Renal pelvis (tissue), 4 donors: ENCODE results near the gene CFAP410. TPM values are rescaled to one million over a fixed set of nuclear protein-coding genes. Genes with fewer than 3 reads are reported as not detected.
"Not testable (repeated sequence)": the region's sequence is repeated elsewhere in the genome, so short reads cannot be mapped to it uniquely, and the experiment has no call there.

ENCODE experiments used
- DNase-seq: peaks from one replicate; pipeline ENCODE4 v3.0.0-alpha.2; 2013
- polyA plus RNA-seq, 3 donors: library from polyadenylated mRNA; unstranded; fragments of 120-200 nt; gene quantifications; one replicate each; pipeline ENCODE4 v1.2.1, GENCODE V29; 2013; ENCODE audit not compliant: insufficient read length in 3 of 3

CFAP410 gene
- polyA plus RNA-seq, 3 donors = 32.6 to 37.0 (median 33.0) TPM

DNA sequence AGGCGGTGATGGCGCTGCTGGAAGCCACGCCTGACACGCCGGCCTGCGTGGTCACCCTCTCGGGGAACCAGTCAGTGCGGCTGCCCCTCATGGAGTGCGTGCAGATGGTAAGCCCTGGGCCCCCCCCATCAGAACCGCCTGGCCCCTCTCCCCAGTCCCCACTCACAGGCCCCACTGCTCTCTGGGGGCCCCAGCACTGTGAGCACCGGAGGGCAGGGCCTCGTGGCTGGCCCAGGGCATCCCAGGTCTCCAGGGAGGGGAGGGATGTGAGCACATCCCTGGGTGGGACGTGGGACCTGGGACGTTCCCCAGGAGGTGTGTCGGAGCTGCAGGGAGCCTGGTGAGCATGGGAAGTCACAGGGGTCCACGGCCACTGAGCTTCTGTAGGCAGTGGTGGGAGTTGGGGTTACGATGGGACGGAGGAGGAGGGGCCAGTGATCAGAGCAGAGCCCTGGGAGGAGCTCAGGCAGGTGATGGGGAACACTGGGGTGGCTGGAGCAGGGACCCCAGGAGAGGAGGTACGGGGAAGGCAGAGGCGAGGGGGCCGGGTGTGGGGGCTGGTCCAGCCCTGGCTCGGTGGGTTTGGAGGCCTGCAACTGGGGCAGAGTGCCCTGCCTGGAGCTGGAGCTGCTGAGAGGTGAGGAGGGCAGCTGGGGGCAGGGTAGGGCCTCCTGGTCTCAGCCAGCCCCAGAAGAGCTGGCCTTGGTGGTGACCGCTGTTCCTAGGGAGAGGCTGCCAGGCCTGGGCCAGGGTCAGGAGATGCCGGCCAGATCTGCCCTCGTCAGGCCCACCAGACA is 20.5 kb downstream of the CFAP410 start:
- no peak for DNase-seq

DNA sequence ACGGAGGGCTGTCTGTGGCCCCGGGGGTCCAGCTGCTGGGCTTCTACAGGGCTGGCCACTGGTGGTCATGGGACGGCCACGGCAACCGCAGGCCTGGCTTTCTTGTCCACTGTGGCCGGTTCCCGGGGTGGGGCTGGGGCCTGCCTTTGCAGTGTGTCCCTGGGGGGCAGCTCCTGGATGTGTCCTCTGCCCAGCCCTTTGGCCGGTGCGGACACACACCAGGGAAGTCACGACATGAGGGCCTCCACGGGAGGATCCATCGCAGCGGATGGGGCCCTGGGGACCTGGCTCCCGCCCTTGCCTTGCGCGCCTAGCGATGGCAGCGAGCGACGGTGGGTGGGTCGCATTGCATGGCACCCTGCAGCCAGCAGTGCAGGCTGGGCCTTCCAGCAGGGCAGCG is 21.3 kb downstream of the CFAP410 start:
- no peak for DNase-seq

DNA sequence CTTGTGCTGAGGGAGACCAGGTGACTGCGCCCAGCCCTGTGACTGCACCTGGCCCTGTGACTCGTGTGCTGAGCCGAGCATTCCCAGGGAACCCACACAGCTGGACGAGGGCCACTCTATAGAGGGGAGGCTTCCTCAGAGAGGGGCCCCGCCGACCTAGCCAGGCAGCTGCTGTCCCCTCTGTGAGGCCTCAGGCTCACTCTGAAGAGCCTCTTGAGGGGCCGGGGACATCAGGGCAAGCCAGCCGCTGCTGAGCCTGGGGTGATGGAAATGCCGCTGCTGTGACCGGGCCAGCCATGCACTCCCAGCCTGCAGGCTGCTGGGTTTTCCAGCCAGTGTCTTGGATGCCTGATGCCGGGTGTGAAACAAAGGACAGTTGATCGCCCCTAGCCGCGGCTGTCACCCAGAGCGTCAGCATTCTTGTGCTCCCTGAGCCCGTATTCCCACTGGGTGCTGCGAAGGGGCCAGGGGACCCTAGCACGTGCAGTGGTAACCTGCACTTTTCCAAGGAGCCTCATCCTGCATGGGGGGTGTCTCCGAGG is 21.9 kb downstream of the CFAP410 start:
- DNase-seq = no peak

DNA sequence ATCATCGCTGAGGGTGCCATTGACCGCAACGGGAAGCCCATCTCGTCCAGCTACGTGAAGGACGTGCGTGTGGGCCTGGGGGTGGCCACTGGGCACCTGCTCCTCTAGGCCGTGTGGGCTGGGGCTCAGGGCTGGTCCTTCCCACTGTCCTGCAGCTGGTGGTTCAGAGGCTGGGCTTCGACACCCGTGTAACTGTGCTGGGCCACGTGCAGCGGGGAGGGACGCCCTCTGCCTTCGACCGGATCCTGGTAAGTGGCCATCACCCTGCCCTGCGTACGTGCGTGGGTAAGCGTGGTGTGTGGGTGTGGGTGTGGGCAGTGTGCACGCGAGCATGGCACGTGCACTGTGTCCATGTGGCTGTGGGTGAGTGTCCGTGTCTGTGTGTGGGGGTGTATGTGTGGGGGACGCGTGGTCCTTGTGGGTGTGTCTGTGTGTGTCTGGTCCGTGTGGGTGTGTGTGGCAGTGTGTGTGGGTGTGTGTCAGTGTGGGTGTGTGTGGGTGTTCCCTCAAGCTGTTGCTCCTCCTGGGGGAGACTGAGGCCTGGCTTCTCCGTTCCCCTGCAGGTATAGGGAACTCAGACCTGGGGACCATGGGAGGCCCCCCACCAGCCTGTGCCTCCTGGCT is 22.8 kb downstream of the CFAP410 start:
- DNase-seq = no peak

DNA sequence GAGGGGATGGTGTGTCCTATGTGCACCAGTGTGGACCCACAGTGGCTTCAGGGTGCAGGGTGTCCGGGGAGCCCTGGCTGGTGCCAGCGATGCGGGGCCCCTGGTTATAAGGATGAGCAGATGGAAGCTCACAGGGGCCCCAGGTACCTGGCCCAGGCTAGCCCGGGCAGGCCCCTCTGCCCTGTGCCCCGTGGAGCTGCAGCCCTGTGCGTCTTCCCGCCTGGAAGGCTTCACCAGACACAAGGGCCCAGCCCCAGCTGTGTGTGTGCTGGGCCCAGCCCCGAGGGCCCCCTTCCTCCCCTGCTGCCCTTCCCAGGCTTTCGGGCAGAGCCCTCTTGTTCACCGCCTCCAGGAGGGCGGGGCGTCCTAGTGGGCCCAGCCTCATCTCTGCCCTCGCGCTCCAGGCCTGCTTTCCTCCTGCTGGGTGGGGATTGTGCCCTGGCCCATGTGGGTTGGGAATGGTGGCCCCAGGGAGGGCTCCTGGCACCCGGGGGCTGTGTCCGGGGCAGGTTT is 23.4 kb downstream of the CFAP410 start:
- DNase-seq = no peak

DNA sequence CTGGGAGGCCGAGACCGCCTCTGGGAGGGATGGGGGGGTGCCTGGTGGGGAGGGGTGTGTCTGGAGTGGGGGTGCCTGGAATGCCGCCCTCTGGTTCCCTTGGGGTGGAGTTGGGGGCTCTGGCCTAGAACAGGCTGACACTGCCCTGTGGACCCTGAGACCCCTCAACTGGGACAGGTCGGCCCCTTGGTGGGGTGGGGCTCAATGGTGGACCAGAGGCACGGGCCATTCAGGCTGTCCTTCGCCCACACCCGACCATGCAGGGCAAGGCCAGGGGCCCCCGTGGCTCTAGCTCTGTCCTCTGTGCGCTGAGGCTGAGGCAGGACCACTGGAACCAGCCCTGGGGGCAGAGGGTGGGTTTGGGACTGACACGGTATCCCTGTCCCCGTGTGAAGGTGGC is 24.6 kb downstream of the CFAP410 start:
- DNase-seq = no peak

DNA sequence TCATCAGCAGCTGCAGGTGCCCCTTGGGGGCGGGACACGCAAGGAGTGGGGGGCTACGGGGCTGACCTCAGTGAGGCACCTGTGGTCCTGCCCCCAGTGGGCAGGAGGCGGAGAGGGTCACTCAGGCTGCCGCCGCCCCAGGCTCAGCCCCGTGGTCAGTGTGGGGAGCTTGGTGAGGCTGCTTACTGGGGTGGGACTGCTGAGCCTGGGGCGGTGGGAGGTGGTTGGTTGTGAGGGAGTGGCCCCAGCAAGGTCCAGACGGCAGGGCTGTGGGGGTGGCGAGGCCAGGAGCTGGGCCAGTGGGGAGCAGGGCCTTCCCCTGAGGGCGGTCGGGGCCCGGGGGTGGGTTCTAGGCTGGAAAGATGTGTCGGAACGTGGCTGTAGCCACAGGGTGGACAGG is 25.1 kb downstream of the CFAP410 start:
- no peak for DNase-seq

DNA sequence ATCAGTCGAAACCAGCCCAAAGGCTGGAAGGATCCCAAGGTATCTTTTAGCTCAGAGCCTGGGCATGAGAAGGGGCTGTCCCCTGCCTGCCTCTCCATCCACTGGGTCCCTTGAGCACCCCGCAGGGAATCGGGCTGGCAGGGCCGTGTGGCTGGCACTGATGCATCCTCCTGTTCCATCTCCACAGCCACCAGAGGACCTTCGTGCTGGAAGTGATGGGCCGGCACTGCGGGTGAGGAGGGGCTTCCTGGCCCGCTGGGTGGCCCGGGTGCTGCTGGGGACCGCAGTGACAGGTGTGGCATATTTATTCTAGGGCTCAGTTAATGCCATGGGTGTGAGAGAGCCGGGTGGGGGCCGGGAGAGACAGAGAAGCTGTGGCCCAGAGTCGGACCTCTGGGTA is 25.7 kb downstream of the CFAP410 start:
- no peak for DNase-seq

DNA sequence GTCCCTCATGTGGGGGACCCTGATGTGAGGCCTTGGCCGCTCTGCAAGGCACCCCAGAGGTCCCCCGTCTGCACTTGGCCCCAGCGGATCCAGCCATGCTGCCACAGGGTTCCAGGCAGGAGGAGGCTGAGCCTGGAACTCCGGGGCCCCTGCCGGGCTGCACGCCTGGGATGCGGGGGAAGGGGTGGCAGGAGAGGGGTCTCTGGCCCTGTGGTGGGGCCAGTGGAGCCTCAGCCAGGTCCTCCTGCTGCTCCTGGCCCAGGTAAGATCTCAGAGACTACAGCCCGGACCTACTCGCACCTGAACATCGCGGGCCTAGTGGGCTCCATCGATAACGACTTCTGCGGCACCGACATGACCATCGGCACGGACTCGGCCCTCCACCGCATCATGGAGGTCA is 26.5 kb downstream of the CFAP410 start:
- no peak for DNase-seq

DNA sequence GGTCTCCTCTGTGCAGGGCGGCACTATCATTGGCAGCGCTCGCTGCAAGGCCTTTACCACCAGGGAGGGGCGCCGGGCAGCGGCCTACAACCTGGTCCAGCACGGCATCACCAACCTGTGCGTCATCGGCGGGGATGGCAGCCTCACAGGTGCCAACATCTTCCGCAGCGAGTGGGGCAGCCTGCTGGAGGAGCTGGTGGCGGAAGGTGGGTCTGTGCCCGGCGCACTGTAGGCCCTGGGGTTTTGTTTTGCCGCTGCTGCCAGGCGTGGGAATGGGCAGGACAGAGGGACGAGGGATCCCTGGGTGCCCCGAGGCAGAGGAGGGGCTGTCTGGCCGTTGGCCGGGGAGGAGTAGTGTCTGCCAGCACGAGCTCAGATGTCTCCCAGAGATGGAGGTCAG is 27.1 kb downstream of the CFAP410 start:
- no peak for DNase-seq

DNA sequence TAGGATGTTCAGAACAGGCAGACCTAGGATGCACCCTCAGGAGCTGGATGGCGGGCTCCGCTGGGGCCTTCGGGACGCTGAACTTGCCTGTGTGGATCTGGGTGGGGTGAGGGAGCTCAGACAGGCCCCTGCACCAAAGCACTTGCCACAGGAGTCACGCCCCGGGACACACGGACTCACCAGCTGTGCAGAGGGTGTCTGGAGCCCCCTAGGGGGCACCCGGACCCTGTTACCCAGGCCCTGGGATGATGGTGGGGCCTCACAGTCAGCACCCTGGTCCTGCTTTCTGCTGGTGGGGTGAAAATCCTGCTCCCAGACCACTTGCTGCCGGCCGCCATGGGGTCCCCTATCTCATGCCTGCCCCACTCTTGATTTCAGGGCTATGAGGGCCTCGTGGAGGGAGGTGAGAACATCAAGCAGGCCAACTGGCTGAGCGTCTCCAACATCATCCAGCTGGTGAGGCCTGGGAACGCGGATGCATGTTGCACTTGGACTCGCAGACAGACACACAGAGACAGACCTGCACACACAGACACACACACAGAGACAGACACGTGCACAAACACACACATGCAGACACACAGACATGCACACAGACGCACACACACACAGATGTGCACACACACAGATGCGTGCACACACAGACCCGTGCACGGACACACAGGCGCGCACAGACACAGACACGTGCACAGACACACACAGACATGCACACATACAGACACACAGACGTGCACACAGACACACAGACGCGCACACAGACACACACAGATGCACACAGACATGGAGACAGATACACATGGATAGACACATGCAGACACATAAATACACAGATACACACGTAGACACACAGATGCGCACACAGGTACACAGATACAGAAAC is 28.3 kb downstream of the CFAP410 start:
- no peak for DNase-seq

DNA sequence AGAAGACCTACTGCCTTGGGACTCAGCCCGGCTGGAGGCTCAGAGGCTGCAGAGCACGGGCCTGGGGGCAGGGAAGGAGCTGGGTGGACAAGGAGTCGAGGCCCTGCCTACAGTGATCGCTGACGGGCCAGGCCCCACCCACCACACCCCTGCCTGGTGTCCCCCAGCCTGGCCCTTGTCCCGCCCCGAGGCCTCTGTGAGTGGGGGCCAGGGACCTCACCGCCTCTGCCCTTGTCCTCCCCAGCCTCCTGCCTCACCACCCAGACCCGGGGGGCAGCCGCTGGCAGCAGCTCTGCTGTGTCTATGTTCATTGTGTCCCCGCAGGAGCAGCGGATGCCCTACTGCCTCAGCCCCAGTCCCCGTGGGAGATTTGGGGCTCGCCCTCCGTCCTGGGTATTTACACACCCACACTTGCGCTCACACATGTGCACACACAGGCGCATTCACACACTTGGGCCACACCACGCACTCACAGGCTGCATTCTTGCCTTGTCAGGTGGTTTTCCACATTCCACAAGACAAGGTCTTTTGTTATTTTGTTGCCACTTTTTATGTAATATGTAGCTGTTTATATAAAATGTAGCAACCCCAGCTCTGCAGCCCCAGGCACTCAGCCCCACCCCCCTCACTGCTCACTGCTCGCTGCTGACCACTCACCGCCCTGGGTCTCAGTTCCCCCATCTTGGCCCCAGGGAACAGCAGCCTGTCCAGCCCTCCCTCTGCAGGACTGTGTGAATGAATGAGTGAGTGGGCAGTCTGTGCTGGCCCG is 32.1 kb downstream of the CFAP410 start:
- no peak for DNase-seq

DNA sequence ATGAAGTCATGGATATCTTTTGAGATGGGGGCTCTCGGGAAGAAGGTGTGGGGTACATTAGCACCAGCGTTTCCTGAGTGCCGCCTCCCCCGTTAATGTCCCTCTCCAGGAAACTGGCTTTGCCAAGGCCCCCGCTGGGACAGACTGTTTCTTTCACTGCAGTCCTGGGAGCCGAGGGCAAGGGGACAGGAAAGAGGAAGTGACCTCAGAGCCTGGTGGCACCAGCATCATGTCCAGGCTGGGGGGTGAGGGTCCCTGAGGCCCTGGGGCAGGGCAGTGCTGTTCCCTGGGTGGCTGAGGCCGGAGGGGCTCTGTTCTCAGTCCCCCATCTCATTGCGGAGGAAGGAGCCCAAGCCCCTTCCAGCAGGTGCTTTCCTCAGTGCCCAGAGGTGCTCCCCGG is 33.5 kb downstream of the CFAP410 start:
- no peak for DNase-seq

DNA sequence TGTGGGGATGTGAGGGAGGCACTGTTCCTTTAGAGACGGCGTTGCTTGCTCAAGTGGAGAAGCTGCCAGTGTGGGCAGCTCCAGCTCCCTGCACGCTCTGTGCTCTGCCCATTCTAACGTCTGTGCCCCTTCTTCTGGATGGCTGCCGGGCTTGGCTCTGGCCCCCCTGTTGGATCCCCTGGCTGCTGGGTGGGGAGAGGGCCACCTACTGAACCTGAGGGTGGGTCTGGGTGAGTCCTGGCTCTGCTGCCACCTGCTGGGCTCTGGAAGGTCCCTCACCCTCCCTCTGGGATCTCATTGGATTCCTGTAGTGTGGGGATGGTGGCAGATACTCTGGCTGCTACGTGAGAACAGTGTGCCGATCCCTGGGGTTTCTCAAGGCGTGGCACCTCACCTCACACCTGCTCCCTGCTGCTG is 34.3 kb downstream of the CFAP410 start:
- peak; percentile 52 for DNase-seq

DNA sequence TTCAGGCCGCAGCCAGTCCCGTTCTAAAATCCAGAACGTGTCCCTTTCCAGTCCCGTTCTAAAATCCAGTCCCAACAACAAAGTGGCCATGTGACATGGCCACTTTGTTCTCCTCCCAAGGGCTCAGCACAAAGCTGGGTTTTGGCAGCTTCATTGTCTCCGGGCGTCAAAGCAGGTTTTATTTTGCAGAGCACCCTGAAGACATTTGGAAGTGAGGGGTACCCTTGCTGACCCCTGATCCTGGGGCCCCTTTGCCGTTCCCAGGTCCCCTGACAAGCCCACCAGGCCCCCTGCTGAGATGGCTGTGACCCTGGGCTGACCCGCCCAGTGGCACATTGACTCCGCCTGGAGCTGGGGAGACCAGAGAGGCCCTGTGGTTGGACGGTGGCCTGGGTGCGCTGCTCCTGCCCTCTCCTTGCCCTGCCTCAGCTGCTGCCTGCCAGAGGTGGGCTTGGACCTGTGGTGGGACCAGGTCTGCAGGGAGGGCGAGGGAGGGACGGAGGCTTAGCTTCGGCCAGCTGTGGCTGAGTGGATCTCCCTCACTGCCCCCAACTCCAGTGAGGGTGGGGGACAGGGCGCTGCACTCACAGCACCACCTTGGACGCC is 35.1 kb downstream of the CFAP410 start:
- no peak for DNase-seq

DNA sequence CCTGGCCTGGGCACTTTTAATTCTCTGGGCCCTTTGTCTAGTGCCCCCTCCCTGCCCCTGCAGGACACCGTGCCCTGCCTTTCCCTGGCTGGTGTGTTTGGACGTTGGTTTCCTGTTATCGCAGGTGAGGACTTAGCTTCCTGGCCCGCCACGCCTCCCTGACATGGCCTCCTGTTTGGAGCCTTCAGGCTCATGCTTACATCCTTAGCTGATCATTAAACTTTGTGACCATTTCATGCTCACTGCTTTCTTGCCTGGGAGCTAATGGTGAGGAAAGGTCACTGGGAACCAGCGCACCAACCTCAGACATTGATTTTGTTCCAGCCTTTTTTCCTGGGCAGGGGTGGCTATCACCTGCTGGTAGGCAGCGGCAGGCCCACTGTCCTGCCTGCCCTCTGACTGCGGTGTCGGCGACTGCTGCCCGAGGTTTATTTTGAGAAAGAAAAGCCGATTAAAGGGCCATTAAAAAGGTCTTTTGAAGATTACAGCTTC is 35.7 kb downstream of the CFAP410 start:
- no peak for DNase-seq

DNA sequence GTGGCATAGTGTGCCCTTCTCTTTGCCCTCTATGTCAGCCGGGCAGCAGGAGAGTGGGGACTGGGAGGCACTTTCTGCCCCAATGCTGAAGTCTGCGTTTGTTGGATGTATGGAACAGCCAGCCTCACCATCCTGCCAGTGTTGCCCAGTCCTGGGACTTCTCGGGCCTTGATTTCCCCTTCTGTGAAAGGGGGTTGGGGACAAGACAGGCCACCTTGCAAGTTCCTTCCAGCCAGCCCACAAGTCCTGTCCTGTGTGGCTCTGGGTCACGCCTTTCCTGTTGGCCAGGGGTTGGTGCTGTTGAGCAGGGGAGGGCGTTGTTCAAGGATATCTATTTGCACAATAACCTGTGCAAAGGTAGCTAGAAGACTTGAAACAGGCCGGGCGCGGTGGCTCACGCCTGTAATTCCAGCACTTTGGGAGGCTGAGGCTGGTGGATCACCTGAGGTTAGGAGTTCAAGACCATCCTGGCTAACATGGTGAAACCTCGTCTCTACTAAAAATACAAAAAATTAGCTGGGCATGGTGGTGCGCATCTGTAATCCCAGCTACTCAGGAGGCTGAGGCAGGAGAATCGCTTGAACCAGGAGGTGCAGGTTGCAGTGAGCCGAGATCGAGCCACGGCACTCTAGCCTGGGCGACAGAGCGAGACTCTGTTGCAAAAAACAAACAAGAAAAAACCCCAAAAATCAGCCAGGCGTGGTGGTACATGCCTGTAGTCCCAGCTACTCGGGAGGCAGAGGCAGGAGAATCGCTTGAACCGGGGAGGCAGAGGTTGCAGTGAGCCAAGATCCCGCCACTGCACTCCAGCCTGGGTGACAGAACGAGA is 36.4 kb downstream of the CFAP410 start:
- DNase-seq = not testable (repeated sequence)

DNA sequence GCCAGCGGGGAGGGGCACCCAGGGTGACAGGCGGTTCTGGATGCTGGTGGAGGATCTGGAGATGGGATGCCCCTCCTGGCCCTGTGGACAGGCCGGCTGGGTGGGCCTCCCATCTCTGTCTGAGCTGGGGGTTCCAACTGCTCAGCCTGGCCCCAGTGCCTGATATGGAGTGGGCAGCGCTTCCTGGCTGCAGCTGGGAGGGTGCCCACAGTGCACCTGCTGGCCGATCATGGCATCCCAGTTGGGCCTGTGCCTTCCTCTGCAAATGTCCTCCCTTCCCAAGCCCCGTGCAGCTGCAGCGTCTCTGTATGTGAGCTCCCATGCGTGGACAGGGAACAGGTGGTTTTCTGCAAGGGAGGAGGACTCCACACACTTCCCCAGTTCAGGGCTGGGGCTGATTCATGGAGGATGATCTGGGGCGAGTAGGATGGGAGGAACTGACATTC is 37.2 kb downstream of the CFAP410 start:
- peak; percentile 74 for DNase-seq

DNA sequence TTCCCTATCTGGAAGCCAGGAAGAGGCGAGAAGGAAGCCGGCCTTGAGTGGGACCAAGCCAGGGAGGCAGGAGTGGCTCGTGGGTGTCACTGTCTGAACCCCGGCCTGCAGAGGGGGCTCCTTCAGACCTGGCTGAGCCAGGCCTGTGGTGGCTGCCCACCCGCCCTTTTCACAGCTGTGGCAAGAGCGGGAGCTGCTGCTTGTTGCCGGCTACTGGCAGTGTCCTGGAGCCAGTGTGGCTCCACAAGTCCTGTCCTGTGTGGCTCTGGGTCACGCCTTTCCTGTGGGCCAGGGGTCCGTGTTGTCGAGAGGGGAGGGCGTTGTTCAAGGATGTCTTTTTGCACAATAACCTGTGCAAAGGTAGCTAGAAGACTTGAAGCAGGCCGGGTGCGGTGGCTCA is 38.0 kb downstream of the CFAP410 start:
- DNase-seq = no peak
